ENCODE measurements around the gene HCFC1. TPM values are rescaled to one million over a fixed set of nuclear protein-coding genes. Genes with fewer than 3 reads are reported as not detected.

The HCFC1 gene
- total and polyA plus RNA-seq, 2 of the 8 experiments (the other 6 are each of a cell fraction or from before 2014, with no cell fraction given): 24.9 to 117 TPM

DNA sequence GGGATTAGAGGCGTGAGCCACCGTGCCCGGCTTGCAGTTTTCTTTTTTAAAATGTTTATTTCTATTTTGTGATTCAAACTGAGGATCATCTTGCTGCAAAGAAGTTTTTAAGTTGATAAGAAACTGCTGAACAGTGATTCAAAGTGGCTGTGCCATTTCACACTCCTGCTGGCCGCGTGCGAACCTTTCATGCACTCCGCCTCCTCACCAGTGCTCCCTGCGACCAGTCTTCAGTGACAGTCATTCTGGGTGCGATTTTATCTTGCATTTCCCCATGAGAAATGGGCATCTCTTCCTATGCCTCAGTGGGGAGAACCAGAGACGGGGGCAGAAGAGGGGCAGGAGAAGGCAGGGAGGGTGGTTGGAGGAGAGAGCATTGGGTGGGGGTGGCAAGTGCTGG, 22.4 kb upstream of the HCFC1 start (continued):
- TF ChIP-seq SIN3A (conservative IDR thresholded peaks at IDR 0.05 in 1 of 2, IDR thresholded peaks at IDR 0.05 in 1 of 2; ENCODE audit: low read depth in 1 of 2, low read length in 2 of 2) (no peak), RNF2 (IDR thresholded peaks at IDR 0.05; ENCODE audit: borderline replicate concordance, low read depth, low read length, missing control alignments, poor library complexity, severe bottlenecking) (no peak), TEAD4 (IDR thresholded peaks at IDR 0.05; ENCODE audit: low read depth, low read length) (no peak), RFX5 (IDR thresholded peaks at IDR 0.05; ENCODE audit: borderline replicate concordance, low read depth, low read length) (no peak), SP4 (IDR thresholded peaks at IDR 0.05; ENCODE audit: low read length) (no peak)
- TF ChIP-seq, protein P1, sequence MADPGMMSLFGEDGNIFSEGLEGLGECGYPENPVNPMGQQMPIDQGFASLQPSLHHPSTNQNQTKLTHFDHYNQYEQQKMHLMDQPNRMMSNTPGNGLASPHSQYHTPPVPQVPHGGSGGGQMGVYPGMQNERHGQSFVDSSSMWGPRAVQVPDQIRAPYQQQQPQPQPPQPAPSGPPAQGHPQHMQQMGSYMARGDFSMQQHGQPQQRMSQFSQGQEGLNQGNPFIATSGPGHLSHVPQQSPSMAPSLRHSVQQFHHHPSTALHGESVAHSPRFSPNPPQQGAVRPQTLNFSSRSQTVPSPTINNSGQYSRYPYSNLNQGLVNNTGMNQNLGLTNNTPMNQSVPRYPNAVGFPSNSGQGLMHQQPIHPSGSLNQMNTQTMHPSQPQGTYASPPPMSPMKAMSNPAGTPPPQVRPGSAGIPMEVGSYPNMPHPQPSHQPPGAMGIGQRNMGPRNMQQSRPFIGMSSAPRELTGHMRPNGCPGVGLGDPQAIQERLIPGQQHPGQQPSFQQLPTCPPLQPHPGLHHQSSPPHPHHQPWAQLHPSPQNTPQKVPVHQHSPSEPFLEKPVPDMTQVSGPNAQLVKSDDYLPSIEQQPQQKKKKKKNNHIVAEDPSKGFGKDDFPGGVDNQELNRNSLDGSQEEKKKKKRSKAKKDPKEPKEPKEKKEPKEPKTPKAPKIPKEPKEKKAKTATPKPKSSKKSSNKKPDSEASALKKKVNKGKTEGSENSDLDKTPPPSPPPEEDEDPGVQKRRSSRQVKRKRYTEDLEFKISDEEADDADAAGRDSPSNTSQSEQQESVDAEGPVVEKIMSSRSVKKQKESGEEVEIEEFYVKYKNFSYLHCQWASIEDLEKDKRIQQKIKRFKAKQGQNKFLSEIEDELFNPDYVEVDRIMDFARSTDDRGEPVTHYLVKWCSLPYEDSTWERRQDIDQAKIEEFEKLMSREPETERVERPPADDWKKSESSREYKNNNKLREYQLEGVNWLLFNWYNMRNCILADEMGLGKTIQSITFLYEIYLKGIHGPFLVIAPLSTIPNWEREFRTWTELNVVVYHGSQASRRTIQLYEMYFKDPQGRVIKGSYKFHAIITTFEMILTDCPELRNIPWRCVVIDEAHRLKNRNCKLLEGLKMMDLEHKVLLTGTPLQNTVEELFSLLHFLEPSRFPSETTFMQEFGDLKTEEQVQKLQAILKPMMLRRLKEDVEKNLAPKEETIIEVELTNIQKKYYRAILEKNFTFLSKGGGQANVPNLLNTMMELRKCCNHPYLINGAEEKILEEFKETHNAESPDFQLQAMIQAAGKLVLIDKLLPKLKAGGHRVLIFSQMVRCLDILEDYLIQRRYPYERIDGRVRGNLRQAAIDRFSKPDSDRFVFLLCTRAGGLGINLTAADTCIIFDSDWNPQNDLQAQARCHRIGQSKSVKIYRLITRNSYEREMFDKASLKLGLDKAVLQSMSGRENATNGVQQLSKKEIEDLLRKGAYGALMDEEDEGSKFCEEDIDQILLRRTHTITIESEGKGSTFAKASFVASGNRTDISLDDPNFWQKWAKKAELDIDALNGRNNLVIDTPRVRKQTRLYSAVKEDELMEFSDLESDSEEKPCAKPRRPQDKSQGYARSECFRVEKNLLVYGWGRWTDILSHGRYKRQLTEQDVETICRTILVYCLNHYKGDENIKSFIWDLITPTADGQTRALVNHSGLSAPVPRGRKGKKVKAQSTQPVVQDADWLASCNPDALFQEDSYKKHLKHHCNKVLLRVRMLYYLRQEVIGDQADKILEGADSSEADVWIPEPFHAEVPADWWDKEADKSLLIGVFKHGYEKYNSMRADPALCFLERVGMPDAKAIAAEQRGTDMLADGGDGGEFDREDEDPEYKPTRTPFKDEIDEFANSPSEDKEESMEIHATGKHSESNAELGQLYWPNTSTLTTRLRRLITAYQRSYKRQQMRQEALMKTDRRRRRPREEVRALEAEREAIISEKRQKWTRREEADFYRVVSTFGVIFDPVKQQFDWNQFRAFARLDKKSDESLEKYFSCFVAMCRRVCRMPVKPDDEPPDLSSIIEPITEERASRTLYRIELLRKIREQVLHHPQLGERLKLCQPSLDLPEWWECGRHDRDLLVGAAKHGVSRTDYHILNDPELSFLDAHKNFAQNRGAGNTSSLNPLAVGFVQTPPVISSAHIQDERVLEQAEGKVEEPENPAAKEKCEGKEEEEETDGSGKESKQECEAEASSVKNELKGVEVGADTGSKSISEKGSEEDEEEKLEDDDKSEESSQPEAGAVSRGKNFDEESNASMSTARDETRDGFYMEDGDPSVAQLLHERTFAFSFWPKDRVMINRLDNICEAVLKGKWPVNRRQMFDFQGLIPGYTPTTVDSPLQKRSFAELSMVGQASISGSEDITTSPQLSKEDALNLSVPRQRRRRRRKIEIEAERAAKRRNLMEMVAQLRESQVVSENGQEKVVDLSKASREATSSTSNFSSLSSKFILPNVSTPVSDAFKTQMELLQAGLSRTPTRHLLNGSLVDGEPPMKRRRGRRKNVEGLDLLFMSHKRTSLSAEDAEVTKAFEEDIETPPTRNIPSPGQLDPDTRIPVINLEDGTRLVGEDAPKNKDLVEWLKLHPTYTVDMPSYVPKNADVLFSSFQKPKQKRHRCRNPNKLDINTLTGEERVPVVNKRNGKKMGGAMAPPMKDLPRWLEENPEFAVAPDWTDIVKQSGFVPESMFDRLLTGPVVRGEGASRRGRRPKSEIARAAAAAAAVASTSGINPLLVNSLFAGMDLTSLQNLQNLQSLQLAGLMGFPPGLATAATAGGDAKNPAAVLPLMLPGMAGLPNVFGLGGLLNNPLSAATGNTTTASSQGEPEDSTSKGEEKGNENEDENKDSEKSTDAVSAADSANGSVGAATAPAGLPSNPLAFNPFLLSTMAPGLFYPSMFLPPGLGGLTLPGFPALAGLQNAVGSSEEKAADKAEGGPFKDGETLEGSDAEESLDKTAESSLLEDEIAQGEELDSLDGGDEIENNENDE (IDR thresholded peaks at IDR 0.05; ENCODE audit: insufficient replicate concordance, low read length): no peak
